NCI-H187 (cell line): ENCODE results near the gene MFAP1.
A peak's percentile ranks its signal among the peaks of the same experiment; 100 is the strongest.
"Not testable (repeated sequence)": the region's sequence is repeated elsewhere in the genome, so short reads cannot be mapped to it uniquely, and the experiment has no call there.

Source experiments
- DNase-seq, 2 experiments: peaks; one replicate each; lab custom pipeline; 2025; lab: John Stamatoyannopoulos, UW

The MFAP1 gene, protein sequence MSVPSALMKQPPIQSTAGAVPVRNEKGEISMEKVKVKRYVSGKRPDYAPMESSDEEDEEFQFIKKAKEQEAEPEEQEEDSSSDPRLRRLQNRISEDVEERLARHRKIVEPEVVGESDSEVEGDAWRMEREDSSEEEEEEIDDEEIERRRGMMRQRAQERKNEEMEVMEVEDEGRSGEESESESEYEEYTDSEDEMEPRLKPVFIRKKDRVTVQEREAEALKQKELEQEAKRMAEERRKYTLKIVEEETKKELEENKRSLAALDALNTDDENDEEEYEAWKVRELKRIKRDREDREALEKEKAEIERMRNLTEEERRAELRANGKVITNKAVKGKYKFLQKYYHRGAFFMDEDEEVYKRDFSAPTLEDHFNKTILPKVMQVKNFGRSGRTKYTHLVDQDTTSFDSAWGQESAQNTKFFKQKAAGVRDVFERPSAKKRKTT

DNA sequence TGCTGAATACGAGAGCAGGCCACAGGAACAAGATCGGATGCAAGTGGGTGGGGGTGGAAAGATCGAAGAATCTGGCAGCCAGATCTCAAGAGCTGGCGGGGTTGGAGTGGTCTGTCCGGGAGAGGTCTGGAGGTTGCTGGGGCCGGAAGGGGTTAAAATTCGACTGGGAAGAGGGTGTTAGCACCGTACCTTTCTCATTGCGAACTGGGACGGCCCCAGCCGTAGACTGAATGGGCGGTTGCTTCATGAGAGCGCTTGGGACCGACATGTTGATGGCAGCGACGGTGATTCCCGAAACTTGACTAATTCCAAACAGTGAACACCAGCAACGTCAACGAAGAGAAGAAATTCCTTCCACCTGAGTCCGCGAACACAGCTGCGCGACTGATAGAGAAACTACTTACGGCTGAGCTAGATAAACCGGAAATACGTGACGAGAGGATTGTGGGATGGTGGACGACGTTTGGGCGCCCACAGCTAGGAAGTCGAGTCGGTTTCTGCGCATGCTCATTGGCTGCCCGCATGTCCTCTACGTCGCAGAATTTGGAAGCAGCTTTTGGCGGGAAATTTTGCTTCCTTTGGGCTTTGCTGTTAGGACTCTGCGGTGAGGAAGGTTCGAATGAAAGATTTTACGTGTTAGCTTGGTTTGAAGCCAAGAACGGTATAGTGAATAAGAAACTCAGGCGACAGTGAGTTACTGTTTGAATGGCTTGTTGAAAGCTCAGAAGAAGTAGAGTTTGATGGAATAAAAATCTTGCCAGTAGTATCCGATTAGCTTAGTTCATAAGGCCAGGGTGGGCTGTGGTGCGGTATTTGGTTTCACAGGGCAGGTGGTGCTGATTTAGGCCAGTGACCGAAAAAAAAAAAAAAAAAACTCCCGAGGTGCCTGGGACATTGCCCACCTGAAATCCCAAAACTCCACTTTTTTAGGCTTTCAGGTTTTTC is at the start of gene MFAP1:
MFAP1 (minus strand) TSS at position 389 of the 945 bp plus-strand sequence; CDS start at position 268, 121 bp downstream.
- peak; percentile 32 to 77 for DNase-seq

GRCh38 chr15:43873651-43874050 is 49.2 kb upstream of the MFAP1 start:
- no peak for DNase-seq

GRCh38 chr15:43872416-43873020 is 48.0 kb upstream of the MFAP1 start:
- DNase-seq: no peak

DNA sequence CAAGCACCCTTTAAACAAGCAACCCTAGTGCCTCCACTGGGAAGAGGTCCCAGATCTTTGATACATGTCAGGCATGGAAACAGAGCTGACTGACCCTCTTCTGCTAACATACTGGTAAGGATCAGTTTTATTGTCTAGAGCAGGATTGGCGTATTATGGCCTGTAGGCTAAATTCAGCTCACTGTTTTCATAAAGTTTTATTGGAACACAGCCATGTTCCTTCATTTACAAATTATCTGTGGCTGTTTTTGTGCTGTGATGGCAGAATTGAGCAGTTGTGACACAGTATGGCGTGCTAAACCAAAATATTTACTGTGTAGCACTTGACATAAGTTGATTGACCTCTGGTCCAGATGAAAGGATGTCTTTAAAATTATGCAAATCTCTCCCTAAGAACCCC is 47.3 kb upstream of the MFAP1 start:
- DNase-seq: no peak

- no peak for DNase-seq
Measured at GRCh38 chr15:43868406-43868805, 43.9 kb upstream of the MFAP1 start.

GRCh38 chr15:43867096-43867495 is 42.6 kb upstream of the MFAP1 start:
- DNase-seq: no peak

DNA sequence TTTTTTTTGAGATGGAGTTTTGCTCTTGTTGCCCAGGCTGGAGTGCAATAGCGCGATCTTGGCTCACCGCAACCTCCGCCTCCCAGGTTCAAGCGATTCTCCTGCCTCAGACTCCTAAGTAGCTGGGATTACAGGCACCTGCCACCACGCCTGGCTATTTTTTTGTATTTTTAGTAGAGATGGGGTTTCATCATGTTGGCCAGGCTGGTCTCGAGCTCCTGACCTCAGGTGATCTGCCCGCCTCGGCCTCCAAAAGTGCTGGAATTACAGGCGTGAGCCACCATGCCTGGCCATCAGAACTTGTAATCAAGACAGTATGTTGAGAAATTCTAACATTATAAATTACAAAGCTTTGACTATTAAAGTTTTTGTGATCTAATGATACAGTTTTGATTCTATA is 42.1 kb upstream of the MFAP1 start:
- not testable (repeated sequence) for DNase-seq

GRCh38 chr15:43859546-43859945 is 35.1 kb upstream of the MFAP1 start:
- no peak for DNase-seq

- no peak for DNase-seq
Measured at GRCh38 chr15:43854801-43855200, 30.3 kb upstream of the MFAP1 start.

DNA sequence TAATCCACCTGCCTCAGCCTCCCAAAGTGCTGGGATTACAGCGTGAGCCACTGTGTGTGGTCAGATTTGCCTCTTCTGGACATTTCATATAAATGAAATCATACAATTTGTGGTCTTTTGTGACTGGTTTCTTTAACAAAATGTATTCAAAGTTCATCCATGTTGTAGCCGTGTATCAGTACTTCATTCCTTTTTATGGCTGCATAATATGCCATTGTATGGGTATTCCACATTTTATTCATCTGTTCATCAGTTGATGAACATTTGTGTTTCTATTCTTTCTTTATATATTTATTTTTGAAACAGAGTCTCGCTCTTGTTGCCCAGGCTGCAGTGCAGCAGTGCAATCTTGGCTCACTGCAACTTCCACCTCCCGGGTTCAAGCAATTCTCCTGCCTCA is 28.1 kb upstream of the MFAP1 start:
- no peak for DNase-seq

GRCh38 chr15:43851251-43851650 is 26.8 kb upstream of the MFAP1 start:
- no peak for DNase-seq

- DNase-seq: no peak
Measured at GRCh38 chr15:43845421-43845820, 20.9 kb upstream of the MFAP1 start.

- not testable (repeated sequence) for DNase-seq
Measured at GRCh38 chr15:43832485-43832884, 8.0 kb upstream of the MFAP1 start.

DNA sequence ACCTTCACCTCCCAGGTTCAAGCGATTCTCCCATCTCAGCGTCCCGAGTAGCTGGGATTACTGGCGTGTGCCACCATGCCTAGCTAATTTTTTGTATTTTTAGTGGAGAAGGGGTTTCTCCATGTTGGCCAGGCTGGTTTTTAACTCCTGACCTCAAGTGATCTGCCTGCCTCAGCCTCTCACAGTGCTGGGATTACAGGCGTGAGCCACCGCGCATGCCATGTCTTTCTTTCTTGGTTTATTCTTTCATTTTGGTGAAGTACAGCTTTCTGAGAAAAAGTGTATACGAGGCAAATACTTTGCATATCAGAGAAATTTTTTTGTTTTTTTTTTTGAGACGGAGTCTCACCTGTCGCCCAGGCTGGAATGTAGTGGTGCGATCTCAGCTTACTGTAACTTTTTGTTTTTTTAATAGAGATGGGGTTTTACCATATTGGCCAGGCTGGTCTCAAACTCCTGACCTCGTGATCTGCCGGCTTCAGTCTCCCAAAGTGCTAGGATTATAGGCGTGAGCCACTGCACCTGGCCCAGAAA is 7.1 kb upstream of the MFAP1 start:
- not testable (repeated sequence) for DNase-seq

DNA sequence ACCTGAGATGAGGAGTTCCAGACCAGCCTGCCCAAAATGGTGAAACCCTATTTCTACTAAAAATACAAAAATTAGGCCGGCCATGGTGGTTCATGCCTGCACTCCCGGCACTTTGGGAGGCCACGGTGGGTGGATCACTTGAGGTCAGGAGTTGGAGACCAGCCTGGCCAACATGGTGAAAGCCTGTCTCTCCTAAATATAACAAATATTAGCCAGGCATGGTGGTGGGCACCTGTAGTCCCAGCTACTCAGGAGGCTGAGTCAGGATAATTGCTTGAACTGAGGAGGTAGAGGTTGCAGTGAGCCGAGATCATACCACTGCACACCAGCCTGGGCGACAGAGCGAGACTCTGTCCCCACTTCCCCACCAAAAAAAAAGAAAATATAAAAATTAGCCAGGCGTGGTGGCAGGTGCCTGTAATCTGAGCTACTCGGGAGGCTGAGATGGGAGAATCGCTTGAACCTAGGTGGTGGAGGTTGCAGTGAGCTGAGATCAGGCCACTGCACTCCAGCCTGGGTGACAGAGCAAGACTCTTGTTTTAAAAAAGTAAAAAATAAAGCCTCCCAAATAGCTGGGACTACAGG is 6.3 kb upstream of the MFAP1 start:
- DNase-seq: not testable (repeated sequence)

GRCh38 chr15:43829951-43830540 is 5.6 kb upstream of the MFAP1 start:
- DNase-seq: not testable (repeated sequence)

DNA sequence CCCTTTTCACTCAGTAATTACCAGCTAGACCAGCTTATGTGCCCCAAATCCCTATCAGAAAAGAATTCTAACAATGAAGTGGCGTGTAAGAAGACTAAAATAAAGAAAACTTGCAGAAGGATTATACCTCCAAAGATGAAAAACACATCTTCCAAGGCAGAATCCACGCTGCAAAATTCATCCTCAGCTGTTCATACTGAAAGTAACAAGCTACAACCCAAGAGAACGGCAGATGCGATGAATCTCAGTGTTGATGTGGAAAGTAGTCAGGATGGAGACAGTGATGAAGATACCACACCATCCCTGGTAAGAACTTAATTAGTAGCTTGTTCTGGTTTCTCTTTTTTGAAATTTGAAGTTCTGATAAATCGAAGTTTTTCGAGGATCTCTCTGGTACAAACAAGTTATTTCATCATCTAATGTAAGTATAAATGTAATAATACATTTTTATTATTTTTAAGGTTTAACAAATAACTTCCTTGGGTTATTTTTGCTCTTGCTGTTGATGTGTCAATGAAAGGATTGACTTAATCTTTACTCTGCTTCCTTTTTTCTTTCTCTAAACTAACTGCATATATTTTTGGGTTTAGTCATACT is 3.7 kb upstream of the MFAP1 start:
- DNase-seq: no peak

- DNase-seq: peak; percentile 29 to 66
Measured at GRCh38 chr15:43826508-43827341, 2.2 kb upstream of the MFAP1 start, which contains the start of gene WDR76. Gene WDR76, plus strand, starts transcription at chr15:43827002. Its CDS starts 31 bp downstream, at chr15:43827033.

DNA sequence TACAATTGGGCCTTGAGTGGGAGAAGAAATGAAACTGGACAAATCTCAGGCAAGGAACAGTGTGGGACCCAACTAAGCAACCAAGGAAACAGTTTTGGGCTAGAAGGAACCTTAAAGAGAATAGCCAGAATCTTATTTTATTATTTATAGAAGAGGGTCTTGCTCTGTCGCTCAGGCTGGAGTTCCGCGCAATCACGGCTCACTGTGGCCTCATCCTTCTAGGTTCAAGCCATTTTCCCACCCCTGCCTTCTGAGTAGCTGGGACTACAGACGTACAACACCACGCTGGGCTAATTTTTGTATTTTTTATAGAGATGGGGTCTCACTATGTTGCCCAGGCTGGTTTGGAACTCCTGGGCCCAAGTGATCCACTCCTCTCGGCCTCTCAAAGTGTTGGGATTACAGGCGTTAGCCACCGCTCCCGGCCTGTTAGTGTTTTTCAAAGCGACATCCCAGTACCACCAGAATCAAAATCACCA is 1.6 kb upstream of the MFAP1 start:
- no peak for DNase-seq

DNA sequence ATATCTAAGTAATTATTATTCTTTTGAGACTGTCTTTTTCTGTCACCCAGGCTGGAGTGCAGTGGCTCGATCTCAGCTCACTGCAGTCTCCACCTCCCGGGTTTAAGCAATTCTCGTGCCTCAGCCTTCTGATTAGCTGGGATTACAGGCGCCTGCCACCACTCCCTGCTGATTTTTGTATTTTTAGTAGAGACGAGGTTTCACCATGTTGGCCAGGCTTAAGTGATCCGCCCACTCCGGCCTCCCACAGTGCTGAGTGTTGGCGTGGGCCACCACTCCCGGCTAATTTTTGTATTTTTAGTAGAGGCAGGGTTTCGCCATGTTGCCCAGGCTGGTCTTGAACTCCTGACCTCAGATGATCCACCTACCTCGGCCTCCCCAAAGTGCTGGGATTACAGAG is 815 bp upstream of the MFAP1 start:
- DNase-seq: not testable (repeated sequence)
